Parietal lobe (tissue), 2 donors: ENCODE results near the gene DUXB. TPM values are rescaled to one million over a fixed set of nuclear protein-coding genes. Genes with fewer than 3 reads are reported as not detected.

ENCODE experiments used
- small RNA-seq: library from RNA; depleted of rRNA; stranded (forward); fragments of <200 nt; gene quantifications from one replicate; pipeline ENCODE3, GENCODE V24; 2014; ENCODE audit warnings: low replicate concordance
- total RNA-seq: library from RNA; depleted of rRNA; stranded (reverse); fragments of >200 nt; gene quantifications from one replicate; pipeline ENCODE4 v1.2.3, GENCODE V29; 2014

DUXB gene, protein sequence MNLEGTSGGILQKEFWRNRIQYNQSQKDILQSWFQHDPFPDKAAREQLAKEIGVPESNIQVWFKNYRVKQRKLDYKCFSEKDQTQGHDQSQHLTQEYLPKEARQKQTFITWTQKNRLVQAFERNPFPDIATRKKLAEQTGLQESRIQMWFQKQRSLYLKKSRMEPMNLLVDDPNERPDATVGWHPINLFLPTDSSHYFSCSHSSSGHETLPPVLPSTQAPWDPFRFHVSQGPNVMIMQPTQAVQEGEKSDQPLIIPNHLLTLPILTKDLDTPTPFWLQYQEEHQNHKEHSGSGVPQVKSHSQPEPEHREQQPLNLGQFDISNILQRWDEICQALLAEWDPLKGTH
- total RNA-seq: not detected

DNA sequence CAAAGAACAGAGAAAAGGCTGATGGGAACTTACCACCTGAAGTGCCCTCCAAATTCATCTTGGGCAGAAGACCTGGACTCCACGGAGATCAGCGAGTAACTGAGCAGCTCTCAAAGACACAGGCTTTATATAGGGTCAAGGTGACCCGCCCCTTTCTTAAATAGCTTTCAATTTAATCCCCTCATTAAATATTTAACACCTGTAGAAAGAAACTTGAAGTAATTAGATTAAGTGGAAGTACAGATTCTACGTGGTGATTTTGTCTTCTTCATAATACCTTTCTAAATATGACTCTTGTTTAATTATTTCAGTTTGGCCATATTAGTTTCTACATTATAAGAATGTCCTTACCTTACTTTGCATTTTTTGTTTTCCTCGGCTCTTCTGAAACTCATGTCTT, at the start of gene DUXB:
Gene DUXB (minus strand): TSS at position 101 of the 400 bp plus-strand sequence. CDS start 43 bp downstream, at position 58.

DNA sequence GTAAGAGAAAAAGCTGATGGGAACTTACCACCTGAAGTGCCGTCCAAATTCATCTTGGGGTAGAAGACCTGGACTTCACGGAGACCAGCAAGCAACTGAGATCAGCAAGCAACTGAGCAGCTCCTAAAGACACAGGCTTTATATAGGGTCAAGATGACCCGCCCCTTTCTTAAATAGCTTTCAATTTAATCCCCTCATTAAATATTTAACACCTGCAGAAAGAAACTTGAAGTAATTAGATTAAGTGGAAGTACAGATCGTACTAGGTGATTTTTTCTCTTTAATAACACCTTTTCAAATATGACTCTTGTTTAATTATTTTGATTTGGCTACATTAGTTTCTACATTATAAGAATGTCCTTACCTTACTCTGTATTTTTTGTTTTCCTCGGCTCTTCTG, 25.1 kb upstream of the DUXB start, which contains the start of gene CPHXL:
Gene CPHXL (minus strand): TSS at position 101 of the 400 bp plus-strand sequence. CDS start 48 bp downstream, at position 53.

DNA sequence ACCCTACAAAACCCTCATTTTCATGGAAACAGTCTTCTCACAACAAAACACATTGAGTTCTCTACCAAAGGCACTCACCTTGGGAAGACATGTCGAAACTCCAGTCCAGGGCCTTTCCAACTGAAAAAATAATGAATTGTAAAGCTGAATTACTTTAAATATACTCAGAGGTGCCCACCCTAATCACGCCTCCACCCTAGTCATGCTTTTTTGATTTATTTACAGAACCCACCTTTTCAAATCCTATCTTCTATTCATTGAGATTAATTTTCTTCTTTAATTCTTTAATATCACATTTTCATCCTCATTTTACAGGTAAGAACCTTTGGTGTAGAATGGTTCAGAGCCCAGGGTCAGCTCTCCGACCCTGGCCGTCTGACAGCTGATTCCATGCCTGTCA, 24.4 kb downstream of the DUXB start, which contains the start of gene CPHXL2:
Gene CPHXL2 (minus strand): TSS at position 101 of the 400 bp plus-strand sequence. CDS start 10 bp downstream, at position 91.

DNA sequence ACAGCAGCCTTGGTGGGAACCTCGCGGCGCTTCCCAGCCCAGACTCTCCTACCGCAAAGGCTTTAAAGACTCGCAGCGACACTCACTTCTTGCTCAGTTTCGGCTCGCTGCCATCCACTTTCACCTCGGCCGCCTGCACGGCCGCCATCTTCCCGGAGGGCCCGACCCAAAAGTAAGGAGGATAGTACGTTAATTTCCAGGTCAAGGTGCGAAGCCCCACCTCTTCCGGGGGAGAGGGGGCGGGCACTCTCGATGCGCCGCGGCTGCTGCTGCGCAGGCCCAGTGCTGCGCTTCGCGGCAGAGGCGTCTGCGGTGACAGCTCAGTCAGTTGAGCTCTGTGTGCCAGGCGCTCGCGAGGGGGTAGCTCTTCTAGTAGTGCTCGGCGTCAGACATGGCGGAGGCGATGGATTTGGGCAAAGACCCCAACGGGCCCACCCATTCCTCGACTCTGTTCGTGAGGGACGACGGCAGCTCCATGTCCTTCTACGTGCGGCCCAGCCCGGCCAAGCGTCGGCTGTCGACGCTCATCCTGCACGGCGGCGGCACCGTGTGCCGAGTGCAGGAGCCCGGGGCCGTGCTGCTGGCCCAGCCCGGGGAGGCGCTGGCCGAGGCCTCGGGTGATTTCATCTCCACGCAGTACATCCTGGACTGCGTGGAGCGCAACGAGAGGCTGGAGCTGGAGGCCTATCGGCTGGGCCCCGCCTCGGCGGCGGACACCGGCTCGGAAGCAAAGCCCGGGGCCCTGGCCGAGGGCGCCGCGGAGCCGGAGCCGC, 53.6 kb downstream of the DUXB start, which contains the start of the genes KARS1 and TERF2IP:
Gene KARS1 (minus strand): TSS at position 174 of the 773 bp plus-strand sequence. CDS start 26 bp downstream, at position 148.
Gene TERF2IP (plus strand): TSS at position 282 of the 773 bp plus-strand sequence. CDS start 110 bp downstream, at position 392.

Small RNA genes within 50 kb of the gene (small RNA-seq; reads per million reads assigned to genes)
- gene RN7SL520P: not detected

Other genes starting within 250 kb of the DUXB start
- 23.2 TPM for gene TMEM170A, start 236.8 kb downstream of the DUXB start, total RNA-seq
- 0.94 TPM for gene CHST6, start 206.0 kb downstream of the DUXB start, total RNA-seq
- gene CHST5, start 165.4 kb downstream of the DUXB start, total RNA-seq: 0.94 TPM
- 20.7 TPM for gene TMEM231, start 145.2 kb downstream of the DUXB start, total RNA-seq
- gene GABARAPL2, start 135.1 kb downstream of the DUXB start, total RNA-seq: 75.7 TPM
- 125 TPM for gene ADAT1, start 78.2 kb downstream of the DUXB start, total RNA-seq
- 80.8 TPM for gene KARS1, start 53.8 kb downstream of the DUXB start, total RNA-seq
- 128 TPM for gene TERF2IP, start 53.7 kb downstream of the DUXB start, total RNA-seq
- not detected for gene CPHXL2, start 24.5 kb downstream of the DUXB start, total RNA-seq
- gene CPHXL, start 25.0 kb upstream of the DUXB start, total RNA-seq: not detected